Fibroblast of lung (primary cell): ENCODE results near the gene GPS1. TPM values are rescaled to one million over a fixed set of nuclear protein-coding genes. Genes with fewer than 3 reads are reported as not detected.

Source experiments
- DNase-seq, 2 donors: peaks; one replicate each; pipeline versions ENCODE4 v3.0.0 to v3.0.0-alpha.2; 2010; ENCODE audit warnings: low read depth in 2 of 2
- H2AFZ ChIP-seq: 2 replicates; pipeline ENCODE4 v1.5.1; 2012; ENCODE audit warnings: low read length, control low read depth, inconsistent platforms
- H3K27ac ChIP-seq: 2 replicates; pipeline ENCODE4 v1.5.1; 2011; ENCODE audit warnings: low read length, control low read depth; ENCODE audit not compliant: insufficient read depth
- H3K27me3 ChIP-seq: 2 replicates; pipeline ENCODE4 v1.5.1; 2011; ENCODE audit warnings: mild to moderate bottlenecking, low read length; ENCODE audit not compliant: control insufficient read depth, insufficient read depth
- H3K36me3 ChIP-seq: 2 replicates; pipeline ENCODE4 v1.5.1; 2011; ENCODE audit warnings: low read length; ENCODE audit not compliant: control insufficient read depth, insufficient read depth
- H3K4me1 ChIP-seq: 2 replicates; pipeline ENCODE4 v1.5.1; 2011; ENCODE audit warnings: low read length; ENCODE audit not compliant: control insufficient read depth, insufficient read depth; ENCODE audit errors: extremely low read depth
- H3K4me2 ChIP-seq: 2 replicates; pipeline ENCODE4 v1.5.1; 2011; ENCODE audit warnings: low read length, control low read depth; ENCODE audit not compliant: insufficient read depth; ENCODE audit errors: extremely low read depth
- H3K4me3 ChIP-seq, 4 experiments: fragments of 200-600 bp in 1 of 4; sonication (generic) in 1 of 4; replicated peaks in 1 of 4; 2 replicates each; pipeline ENCODE4 v1.5.1; 2011 to 2016; ENCODE audit warnings: low read length in 4 of 4, low read depth in 3 of 4, mild to moderate bottlenecking in 3 of 4, control low read depth in 2 of 4, inconsistent platforms in 1 of 4, mixed read lengths in 1 of 4; ENCODE audit not compliant: insufficient read depth in 1 of 4; ENCODE audit errors: control extremely low read depth in 1 of 4
- H3K79me2 ChIP-seq: 2 replicates; pipeline ENCODE4 v1.5.1; 2012; ENCODE audit warnings: mild to moderate bottlenecking, low read length, inconsistent platforms; ENCODE audit not compliant: control insufficient read depth, insufficient read depth
- H3K9ac ChIP-seq: 2 replicates; pipeline ENCODE4 v1.5.1; 2011; ENCODE audit warnings: mild to moderate bottlenecking, low read length, control low read depth; ENCODE audit not compliant: insufficient read depth
- H3K9me3 ChIP-seq: 2 replicates; pipeline ENCODE4 v1.5.1; 2012; ENCODE audit warnings: low read depth, low read length; ENCODE audit not compliant: control insufficient read depth, insufficient read depth
- H4K20me1 ChIP-seq: 2 replicates; pipeline ENCODE4 v1.5.1; 2011; ENCODE audit warnings: low read length; ENCODE audit not compliant: control insufficient read depth, insufficient read depth; ENCODE audit errors: extremely low read depth
- CTCF ChIP-seq, 2 donors: IDR thresholded peaks in 1 of 2; conservative IDR thresholded peaks in 1 of 2; 1 replicate in 1 of 2; 2 replicates in 1 of 2; pipeline ENCODE4 v1.5.1; 2011 to 2012; ENCODE audit warnings: low read length in 2 of 2, control low read depth in 1 of 2, inconsistent platforms in 1 of 2, low read depth in 1 of 2, mild to moderate bottlenecking in 1 of 2
- EZH2 ChIP-seq: IDR thresholded peaks from 2 replicates; pipeline ENCODE4 v1.5.1; 2012; ENCODE audit warnings: low read length, control low read depth, mild to moderate bottlenecking; ENCODE audit errors: missing control alignments
- polyA plus RNA-seq, 2 donors: library from polyadenylated mRNA; depleted of rRNA in 1 of 2; stranded (reverse) in 1 of 2; unstranded in 1 of 2; fragments of >200 nt; gene quantifications; 2 replicates each; pipeline ENCODE4 v1.2.1, GENCODE V29; 2011 to 2012; ENCODE audit warnings: missing spikeins in 1 of 2
- total RNA-seq: library from RNA; depleted of rRNA; stranded (reverse); fragments of >200 nt; gene quantifications from 2 replicates; pipeline ENCODE4 v1.2.1, GENCODE V29; 2014

Gene GPS1
- total and polyA plus RNA-seq, 2 donors (not counting 1 experiment from before 2014, with no cell fraction given) = 53.3 to 76.6 TPM

GRCh38 chr17:82061047-82061925 is 9.6 kb downstream of the GPS1 start:
- Histone ChIP-seq H3K4me1 (no peaks in the 10 kb centered on the region), H3K9me3 (no peaks in the 10 kb centered on the region), H3K36me3 (peaks cover 46% of the 10 kb centered on the region), H3K4me2 (no peak overlapping the region), H2AFZ (no peak overlapping the region), H3K27ac (no peak overlapping the region), H3K4me3 (no peak overlapping the region), H4K20me1 (no peaks in the 10 kb centered on the region), H3K27me3 (no peaks in the 10 kb centered on the region), H3K9ac (no peak overlapping the region), H3K79me2 (peaks cover 12% of the 10 kb centered on the region)
- TF ChIP-seq CTCF (conservative IDR thresholded peaks at IDR 0.05 in 1 of 2, IDR thresholded peaks at IDR 0.05 in 1 of 2; ENCODE audit: low read depth in 1 of 2, low read length in 2 of 2) = no peak
- no peak for TF ChIP-seq EZH2
- DNase-seq = no peak

- peaks cover 12% of the 10 kb centered on the region for H3K79me2 ChIP-seq
- no peaks in the 10 kb centered on the region for H3K4me1 ChIP-seq
- no peak overlapping the region for H2AFZ ChIP-seq
- peaks cover 36% of the 10 kb centered on the region for H3K36me3 ChIP-seq
- no peaks in the 10 kb centered on the region for H3K9me3 ChIP-seq
- TF ChIP-seq CTCF (conservative IDR thresholded peaks at IDR 0.05 in 1 of 2, IDR thresholded peaks at IDR 0.05 in 1 of 2; ENCODE audit: low read depth in 1 of 2, low read length in 2 of 2) (no peak), EZH2 (no peak)
- no peak overlapping the region for H3K4me3 ChIP-seq
- no peak overlapping the region for H3K27ac ChIP-seq
- no peak for DNase-seq
- no peak overlapping the region for H3K4me2 ChIP-seq
- H3K27me3 ChIP-seq = no peaks in the 10 kb centered on the region
- H4K20me1 ChIP-seq = no peaks in the 10 kb centered on the region
- H3K9ac ChIP-seq = no peak overlapping the region
Measured at GRCh38 chr17:82062076-82062983, 10.6 kb downstream of the GPS1 start.

GRCh38 chr17:82062984-82063368 is 11.3 kb downstream of the GPS1 start:
- Histone ChIP-seq H3K4me1 (no peaks in the 10 kb centered on the region), H3K4me2 (no peak overlapping the region), H3K4me3 (no peak overlapping the region), H4K20me1 (no peaks in the 10 kb centered on the region), H3K27ac (no peak overlapping the region), H2AFZ (no peak overlapping the region), H3K79me2 (peaks cover 12% of the 10 kb centered on the region), H3K9me3 (no peaks in the 10 kb centered on the region), H3K9ac (no peak overlapping the region), H3K27me3 (no peaks in the 10 kb centered on the region), H3K36me3 (peaks cover 36% of the 10 kb centered on the region)
- TF ChIP-seq CTCF (conservative IDR thresholded peaks at IDR 0.05 in 1 of 2, IDR thresholded peaks at IDR 0.05 in 1 of 2; ENCODE audit: low read depth in 1 of 2, low read length in 2 of 2) (no peak), EZH2 (no peak)
- no peak for DNase-seq
